ENCODE data around the gene SLC10A2.

SLC10A2 gene

GRCh38 chr13:103009051-103009840, 57.0 kb downstream of the SLC10A2 start:
- no peak for DNase-seq (ENCODE audit: extremely low read depth, insufficient read length)
- no peak for TF ChIP-seq CTCF (IDR thresholded peaks at IDR 0.05; ENCODE audit: insufficient read depth, low read length, poor library complexity, severe bottlenecking)
- Histone ChIP-seq H3K36me3 (ENCODE audit: control insufficient read depth, insufficient read depth, low read length) (no peaks in the 10 kb centered on the region), H3K27me3 (replicated peaks; ENCODE audit: control insufficient read depth, insufficient read depth, low read length) (no peaks in the 10 kb centered on the region), H3K4me3 (replicated peaks; ENCODE audit: low read depth, low read length) (no peak overlapping the region)

GRCh38 chr13:103007427-103007762, 58.8 kb downstream of the SLC10A2 start:
- no peak overlapping the region for H3K4me3 ChIP-seq (replicated peaks; ENCODE audit: low read depth, low read length)
- no peak for TF ChIP-seq CTCF (IDR thresholded peaks at IDR 0.05; ENCODE audit: insufficient read depth, low read length, poor library complexity, severe bottlenecking)

GRCh38 chr13:103006641-103007426, 59.4 kb downstream of the SLC10A2 start:
- no peak for TF ChIP-seq CTCF (IDR thresholded peaks at IDR 0.05; ENCODE audit: insufficient read depth, low read length, poor library complexity, severe bottlenecking)
- H3K4me3 ChIP-seq (replicated peaks; ENCODE audit: low read depth, low read length) = peak overlapping the region; percentile 30; the same call in 1 of the 2 replicates
- peak; percentile 68 for DNase-seq (ENCODE audit: extremely low read depth, insufficient read length)
- no peaks in the 10 kb centered on the region for H3K36me3 ChIP-seq (ENCODE audit: control insufficient read depth, insufficient read depth, low read length)
- H3K27me3 ChIP-seq (replicated peaks; ENCODE audit: control insufficient read depth, insufficient read depth, low read length) = no peaks in the 10 kb centered on the region

More at GRCh38 chr13:103007427-103007762, 58.8 kb downstream of the SLC10A2 start:
- Histone ChIP-seq H3K36me3 (ENCODE audit: control insufficient read depth, insufficient read depth, low read length) (no peaks in the 10 kb centered on the region), H3K27me3 (replicated peaks; ENCODE audit: control insufficient read depth, insufficient read depth, low read length) (no peaks in the 10 kb centered on the region)
- DNase-seq (ENCODE audit: extremely low read depth, insufficient read length) = no peak

- Histone ChIP-seq H3K36me3 (ENCODE audit: control insufficient read depth, insufficient read depth, low read length) (no peaks in the 10 kb centered on the region), H3K27me3 (replicated peaks; ENCODE audit: control insufficient read depth, insufficient read depth, low read length) (no peaks in the 10 kb centered on the region), H3K4me3 (replicated peaks; ENCODE audit: low read depth, low read length) (no peak overlapping the region)
- DNase-seq (ENCODE audit: extremely low read depth, insufficient read length) = no peak
- TF ChIP-seq CTCF (IDR thresholded peaks at IDR 0.05; ENCODE audit: insufficient read depth, low read length, poor library complexity, severe bottlenecking) = no peak
Observed at GRCh38 chr13:103004661-103005345, 61.4 kb downstream of the SLC10A2 start.

GRCh38 chr13:103003631-103004030, 62.6 kb downstream of the SLC10A2 start:
- no peak for DNase-seq (ENCODE audit: extremely low read depth, insufficient read length)
- TF ChIP-seq CTCF (IDR thresholded peaks at IDR 0.05; ENCODE audit: insufficient read depth, low read length, poor library complexity, severe bottlenecking) = no peak
- Histone ChIP-seq H3K36me3 (ENCODE audit: control insufficient read depth, insufficient read depth, low read length) (no peaks in the 10 kb centered on the region), H3K27me3 (replicated peaks; ENCODE audit: control insufficient read depth, insufficient read depth, low read length) (no peaks in the 10 kb centered on the region), H3K4me3 (replicated peaks; ENCODE audit: low read depth, low read length) (no peak overlapping the region)

All from GM06990 (cell line).